GM19193 (cell line): Measurements from ENCODE around the gene TRIM27.

Experiments used
- POLR2A ChIP-seq: IDR thresholded peaks from 4 replicates; pipeline ENCODE4 v1.6.1; 2011; ENCODE audit not compliant: insufficient read depth, insufficient read length; ENCODE audit errors: extremely low read depth

TRIM27 gene

GRCh38 chr6:28910901-28911690 is 12.7 kb downstream of the TRIM27 start:
- TF ChIP-seq POLR2A = no peak

- no peak for TF ChIP-seq POLR2A
Measured at GRCh38 chr6:28907394-28907793, 16.4 kb downstream of the TRIM27 start.

- TF ChIP-seq POLR2A = no peak
Measured at GRCh38 chr6:28906669-28907068, 17.1 kb downstream of the TRIM27 start.

- TF ChIP-seq POLR2A = no peak
Measured at GRCh38 chr6:28903686-28904085, 20.1 kb downstream of the TRIM27 start.

- no peak for TF ChIP-seq POLR2A
Measured at GRCh38 chr6:28901831-28902230, 22.0 kb downstream of the TRIM27 start.

- no peak for TF ChIP-seq POLR2A
Measured at GRCh38 chr6:28900577-28901256, 23.1 kb downstream of the TRIM27 start.

- no peak for TF ChIP-seq POLR2A
Measured at GRCh38 chr6:28898710-28898965, 25.1 kb downstream of the TRIM27 start.

GRCh38 chr6:28897369-28897745 is 26.4 kb downstream of the TRIM27 start:
- no peak for TF ChIP-seq POLR2A

GRCh38 chr6:28896505-28897368 is 27.0 kb downstream of the TRIM27 start:
- peak; percentile 30 for TF ChIP-seq POLR2A

- peak; percentile 91 for TF ChIP-seq POLR2A
Measured at GRCh38 chr6:28895131-28895812, 28.5 kb downstream of the TRIM27 start.

GRCh38 chr6:28893172-28893799 is 30.5 kb downstream of the TRIM27 start:
- no peak for TF ChIP-seq POLR2A

GRCh38 chr6:28892525-28892924 is 31.3 kb downstream of the TRIM27 start:
- no peak for TF ChIP-seq POLR2A

- no peak for TF ChIP-seq POLR2A
Measured at GRCh38 chr6:28887796-28888496, 35.8 kb downstream of the TRIM27 start.

GRCh38 chr6:28886079-28886439 is 37.7 kb downstream of the TRIM27 start:
- TF ChIP-seq POLR2A = no peak
